Mesothelial cell of epicardium (in vitro differentiated cells): ENCODE measurements around the gene CDX1. TPM values are rescaled to one million over a fixed set of nuclear protein-coding genes. Genes with fewer than 3 reads are reported as not detected.

Experiments
- DNase-seq, 2 experiments: peaks; one replicate each; pipeline ENCODE4 v3.0.0; 2021; ENCODE audit warnings: low spot score in 2 of 2; ENCODE audit not compliant: unreplicated experiment in 2 of 2
- H3K27ac Mint-ChIP-seq: 2 replicates; pipeline ENCODE4 v1.8.0; 2021; ENCODE audit warnings: mixed read lengths
- H3K27me3 Mint-ChIP-seq: 2 replicates; pipeline ENCODE4 v1.8.0; 2021; ENCODE audit warnings: low read depth, mixed read lengths
- H3K36me3 Mint-ChIP-seq: 2 replicates; pipeline ENCODE4 v1.8.0; 2021; ENCODE audit warnings: mixed read lengths
- H3K4me1 Mint-ChIP-seq: 2 replicates; pipeline ENCODE4 v1.8.0; 2021; ENCODE audit warnings: mixed read lengths
- H3K4me3 Mint-ChIP-seq: 2 replicates; pipeline ENCODE4 v1.8.0; 2021; ENCODE audit warnings: mild to moderate bottlenecking, moderate library complexity, mixed read lengths
- H3K9me3 Mint-ChIP-seq: 2 replicates; pipeline ENCODE4 v1.8.0; 2021; ENCODE audit warnings: mixed read lengths
- total RNA-seq: library from RNA; stranded (reverse); gene quantifications from 3 replicates; pipeline ENCODE4 v1.2.1, GENCODE V29; 2021
- TF ChIP-seq, protein P1 (sequence below): fragments of 200-600 bp; sonication (generic); IDR thresholded peaks from one replicate; pipeline ENCODE4 v1.5.0; 2021; ENCODE audit warnings: antibody characterized with exemption; ENCODE audit not compliant: unreplicated experiment

The CDX1 gene
- total RNA-seq, 1 donor from 2014 or later: 0.51 TPM

DNA sequence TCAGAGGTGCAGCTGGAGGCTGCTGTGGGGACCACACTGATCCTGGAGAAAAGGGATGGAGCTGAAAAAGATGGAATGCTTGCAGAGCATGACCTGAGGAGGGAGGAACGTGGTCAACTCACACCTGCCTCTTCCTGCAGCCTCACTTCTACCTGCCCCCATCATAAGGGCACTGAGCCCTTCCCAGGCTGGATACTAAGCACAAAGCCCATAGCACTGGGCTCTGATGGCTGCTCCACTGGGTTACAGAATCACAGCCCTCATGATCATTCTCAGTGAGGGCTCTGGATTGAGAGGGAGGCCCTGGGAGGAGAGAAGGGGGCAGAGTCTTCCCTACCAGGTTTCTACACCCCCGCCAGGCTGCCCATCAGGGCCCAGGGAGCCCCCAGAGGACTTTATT lies 17.4 kb downstream of the CDX1 start:
- TF ChIP-seq, protein P1, sequence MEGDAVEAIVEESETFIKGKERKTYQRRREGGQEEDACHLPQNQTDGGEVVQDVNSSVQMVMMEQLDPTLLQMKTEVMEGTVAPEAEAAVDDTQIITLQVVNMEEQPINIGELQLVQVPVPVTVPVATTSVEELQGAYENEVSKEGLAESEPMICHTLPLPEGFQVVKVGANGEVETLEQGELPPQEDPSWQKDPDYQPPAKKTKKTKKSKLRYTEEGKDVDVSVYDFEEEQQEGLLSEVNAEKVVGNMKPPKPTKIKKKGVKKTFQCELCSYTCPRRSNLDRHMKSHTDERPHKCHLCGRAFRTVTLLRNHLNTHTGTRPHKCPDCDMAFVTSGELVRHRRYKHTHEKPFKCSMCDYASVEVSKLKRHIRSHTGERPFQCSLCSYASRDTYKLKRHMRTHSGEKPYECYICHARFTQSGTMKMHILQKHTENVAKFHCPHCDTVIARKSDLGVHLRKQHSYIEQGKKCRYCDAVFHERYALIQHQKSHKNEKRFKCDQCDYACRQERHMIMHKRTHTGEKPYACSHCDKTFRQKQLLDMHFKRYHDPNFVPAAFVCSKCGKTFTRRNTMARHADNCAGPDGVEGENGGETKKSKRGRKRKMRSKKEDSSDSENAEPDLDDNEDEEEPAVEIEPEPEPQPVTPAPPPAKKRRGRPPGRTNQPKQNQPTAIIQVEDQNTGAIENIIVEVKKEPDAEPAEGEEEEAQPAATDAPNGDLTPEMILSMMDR: no peak
- DNase-seq: no peak
- H3K4me1 Mint-ChIP-seq: peaks cover 6% of the 10 kb centered on the region
- H3K27ac Mint-ChIP-seq: no peak overlapping the region
- no peaks in the 10 kb centered on the region for H3K9me3 Mint-ChIP-seq
- H3K27me3 Mint-ChIP-seq: peaks cover 21% of the 10 kb centered on the region
- H3K4me3 Mint-ChIP-seq: no peak overlapping the region
- H3K36me3 Mint-ChIP-seq: no peaks in the 10 kb centered on the region

DNA sequence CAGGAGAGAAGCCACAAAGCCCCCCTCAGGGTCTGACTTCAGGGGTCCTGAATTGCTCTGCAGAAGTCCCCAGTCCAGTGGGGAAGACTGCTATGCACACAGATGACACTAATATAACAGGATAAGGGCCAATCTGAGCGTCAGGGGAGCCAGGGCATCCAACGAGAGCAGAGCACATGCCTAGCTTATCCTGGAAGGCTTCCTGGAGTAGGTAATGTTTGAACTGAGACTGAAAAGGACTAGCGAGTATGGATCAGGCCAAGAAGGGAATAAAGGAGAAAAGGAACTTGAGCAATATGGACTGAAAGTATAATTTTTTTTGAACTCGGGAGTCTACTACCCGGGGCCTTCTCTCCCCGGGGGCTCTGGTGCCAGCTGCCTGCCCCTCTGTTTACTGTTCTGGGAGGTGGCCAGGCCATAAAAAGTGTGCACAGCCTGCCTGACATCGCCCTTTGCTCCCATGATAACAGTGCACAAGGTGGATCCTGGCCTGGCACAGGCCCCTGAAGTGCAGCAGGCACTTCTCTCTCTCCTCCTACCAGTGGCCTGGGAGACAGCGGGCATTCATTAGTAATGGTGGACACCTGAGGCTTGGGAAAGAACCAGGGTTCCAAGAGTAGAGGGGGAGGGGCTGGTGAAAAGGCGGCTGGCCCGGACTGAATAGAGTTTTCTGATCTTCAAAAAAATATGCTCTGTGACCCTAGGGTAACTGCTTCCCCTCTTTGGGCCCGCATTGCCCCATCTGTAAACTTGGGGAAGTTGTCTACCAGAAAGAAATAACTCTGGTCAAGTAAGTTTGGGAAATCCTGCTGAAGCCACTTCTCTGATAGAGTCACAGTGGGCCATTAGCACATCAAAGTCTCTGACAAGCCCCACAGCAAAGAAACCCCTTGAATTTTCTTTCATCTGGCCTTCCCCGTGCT lies 18.7 kb downstream of the CDX1 start:
- TF ChIP-seq, protein P1: no peak
- no peak for DNase-seq
- Mint-ChIP-seq H3K4me3 (no peak overlapping the region), H3K4me1 (peaks cover 8% of the 10 kb centered on the region), H3K27ac (no peak overlapping the region), H3K36me3 (no peaks in the 10 kb centered on the region), H3K27me3 (peaks cover 34% of the 10 kb centered on the region), H3K9me3 (no peaks in the 10 kb centered on the region)

DNA sequence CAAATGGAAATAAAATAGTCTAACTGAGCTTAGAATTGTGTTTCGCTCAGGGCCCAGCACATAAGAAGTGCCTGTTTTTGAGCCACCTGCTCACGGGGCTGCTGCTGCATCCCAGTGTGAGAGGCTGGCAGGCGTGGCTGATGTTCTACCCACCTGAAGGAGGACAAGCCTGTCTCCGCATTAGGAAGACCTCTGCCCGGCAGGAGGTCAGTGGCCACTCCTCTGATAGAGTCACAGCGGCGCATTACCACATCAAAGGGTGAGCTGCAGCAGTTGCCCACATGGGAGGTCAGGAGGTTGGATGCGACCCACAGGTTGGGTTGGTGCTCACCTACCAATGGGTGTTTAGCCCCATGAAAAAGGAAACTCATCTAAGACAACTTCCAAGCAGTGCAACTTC lies 19.6 kb downstream of the CDX1 start:
- Mint-ChIP-seq H3K27ac (no peak overlapping the region), H3K4me1 (peaks cover 8% of the 10 kb centered on the region), H3K36me3 (no peaks in the 10 kb centered on the region), H3K9me3 (no peaks in the 10 kb centered on the region), H3K27me3 (peaks cover 43% of the 10 kb centered on the region), H3K4me3 (no peak overlapping the region)
- DNase-seq: no peak
- TF ChIP-seq, protein P1: no peak

DNA sequence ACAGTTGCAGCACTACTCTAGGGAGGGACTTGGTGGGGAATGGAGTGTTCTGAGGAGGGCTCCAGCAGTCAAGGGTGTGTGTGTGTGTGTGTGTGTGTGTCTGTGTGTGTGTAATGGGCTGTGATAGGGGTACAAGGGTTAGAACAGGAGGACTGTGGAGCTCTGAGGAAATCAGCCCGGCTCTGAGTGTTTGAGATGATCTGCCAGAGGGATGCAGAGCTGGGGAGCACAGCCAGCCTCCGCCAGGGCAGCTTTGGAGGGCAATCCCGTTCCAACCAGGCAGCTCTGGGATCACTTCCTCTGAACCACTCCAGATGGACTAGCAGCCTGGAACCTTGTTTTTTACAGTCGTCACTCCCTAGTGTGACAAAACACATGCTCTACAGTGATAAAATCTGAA lies 20.3 kb downstream of the CDX1 start:
- Mint-ChIP-seq H3K27ac (no peak overlapping the region), H3K36me3 (no peaks in the 10 kb centered on the region), H3K4me1 (peaks cover 8% of the 10 kb centered on the region), H3K9me3 (no peaks in the 10 kb centered on the region), H3K27me3 (peaks cover 50% of the 10 kb centered on the region), H3K4me3 (no peak overlapping the region)
- TF ChIP-seq, protein P1: no peak
- DNase-seq: no peak

DNA sequence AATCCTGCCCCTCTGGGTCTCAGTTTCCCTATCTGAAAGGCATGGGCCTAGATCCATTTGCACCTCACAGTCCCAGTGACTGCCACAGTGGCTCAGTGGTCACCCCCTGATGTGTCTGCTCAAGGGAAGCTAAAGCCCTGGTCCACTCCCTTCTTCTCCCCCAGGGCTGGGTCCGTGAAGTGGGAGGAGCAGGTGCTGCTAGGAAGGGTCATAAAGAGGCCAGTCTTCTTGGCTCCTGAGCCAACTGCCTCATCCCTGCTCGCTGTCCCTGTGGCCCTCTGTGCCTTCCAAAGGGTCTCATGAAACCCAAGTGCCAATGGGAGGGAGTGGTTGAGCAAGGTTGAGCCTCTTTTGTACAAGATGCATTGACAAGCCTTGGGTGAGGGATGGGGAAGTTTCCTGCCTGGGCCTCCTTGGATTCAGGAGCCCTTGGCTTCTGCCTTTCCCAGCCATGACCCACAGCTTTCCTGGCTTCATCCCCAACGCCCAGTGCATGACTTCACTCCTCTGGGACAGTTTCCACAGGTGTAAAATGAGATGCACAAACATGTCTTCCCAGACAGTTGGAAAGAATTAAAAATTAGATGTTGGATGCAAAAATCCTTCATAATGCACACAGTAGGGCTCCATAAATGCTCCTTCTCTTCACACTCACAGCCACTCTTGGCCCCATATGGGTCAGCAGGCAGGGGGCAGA lies 21.7 kb downstream of the CDX1 start:
- Mint-ChIP-seq H3K27ac (no peak overlapping the region), H3K4me3 (no peak overlapping the region), H3K36me3 (no peaks in the 10 kb centered on the region), H3K4me1 (peaks cover 8% of the 10 kb centered on the region), H3K27me3 (peaks cover 64% of the 10 kb centered on the region), H3K9me3 (no peaks in the 10 kb centered on the region)
- DNase-seq: no peak
- TF ChIP-seq, protein P1: no peak
